HL-60 (cell line): ENCODE measurements around the gene NTN3.

ENCODE experiments used
- DNase-seq, 2 experiments: peaks; one replicate each; pipeline ENCODE4 v3.0.0-alpha.2; 2010 to 2020; ENCODE audit warnings: low read depth in 1 of 2, low spot score in 1 of 2
- H3K27ac ChIP-seq: fragments of 250-450 bp; sonication (Bioruptor Pico); replicated peaks from 2 replicates; pipeline ENCODE4 v1.5.1; 2020; ENCODE audit warnings: mild to moderate bottlenecking, moderate library complexity
- H3K27me3 ChIP-seq: fragments of 250-450 bp; sonication (Bioruptor Pico); 2 replicates; pipeline ENCODE4 v1.5.1; 2021; ENCODE audit warnings: mild to moderate bottlenecking, moderate library complexity; ENCODE audit not compliant: insufficient read depth, poor library complexity, severe bottlenecking
- H3K4me3 ChIP-seq: replicated peaks from 2 replicates; pipeline ENCODE4 v1.5.1; 2011; ENCODE audit warnings: mild to moderate bottlenecking, control low read depth, low read length; ENCODE audit not compliant: insufficient read depth
- CTCF ChIP-seq: IDR thresholded peaks from one replicate; pipeline ENCODE4 v1.5.1; 2011; ENCODE audit warnings: low read length, control low read depth, inconsistent platforms; ENCODE audit not compliant: insufficient read depth
- GABPA ChIP-seq: IDR thresholded peaks from 2 replicates; pipeline ENCODE4 v1.6.1; 2012; ENCODE audit warnings: low read depth
- POLR2AphosphoS5 ChIP-seq: IDR thresholded peaks from 2 replicates; pipeline ENCODE4 v1.6.1; 2012; ENCODE audit warnings: low read depth
- REST ChIP-seq: IDR thresholded peaks from 2 replicates; pipeline ENCODE4 v1.6.1; 2012; ENCODE audit warnings: low read depth; ENCODE audit not compliant: insufficient replicate concordance
- SPI1 ChIP-seq: IDR thresholded peaks from 2 replicates; pipeline ENCODE4 v1.6.1; 2012; ENCODE audit warnings: low read depth, mild to moderate bottlenecking, borderline replicate concordance

The NTN3 gene

GRCh38 chr16:2511996-2512734 is 41.1 kb downstream of the NTN3 start:
- H3K27ac ChIP-seq = no peak overlapping the region

GRCh38 chr16:2512735-2513404 is 41.8 kb downstream of the NTN3 start:
- TF ChIP-seq CTCF (no peak), REST (no peak), GABPA (no peak), SPI1 (no peak), POLR2AphosphoS5 (no peak)
- Histone ChIP-seq H3K27me3 (no peaks in the 10 kb centered on the region), H3K27ac (peak overlapping the region; percentile 97), H3K4me3 (peak overlapping the region; percentile 24; the same call in 1 of the 2 replicates)
- DNase-seq = no peak

More at GRCh38 chr16:2511996-2512734, 41.1 kb downstream of the NTN3 start:
- TF ChIP-seq REST (no peak), POLR2AphosphoS5 (no peak), CTCF (no peak), GABPA (no peak), SPI1 (no peak)
- Histone ChIP-seq H3K27me3 (no peaks in the 10 kb centered on the region), H3K4me3 (no peak overlapping the region)
- DNase-seq = no peak

GRCh38 chr16:2513405-2514332 is 42.6 kb downstream of the NTN3 start, which contains the start of gene ATP6V0C:
Gene ATP6V0C (plus strand): TSS chr16:2513952. CDS start chr16:2514104, 152 bp downstream.
- H3K27ac ChIP-seq = peak within 1 kb of the TSS; percentile 97
- DNase-seq = peak; percentile 84 to 89
- no peaks in the 10 kb centered on the region for H3K27me3 ChIP-seq
- peak within 1 kb of the TSS; percentile 86 for H3K4me3 ChIP-seq
- TF ChIP-seq POLR2AphosphoS5 = peak; percentile 94
- TF ChIP-seq SPI1 = no peak
- no peak for TF ChIP-seq GABPA
- no peak for TF ChIP-seq CTCF
- peak; percentile 65 for TF ChIP-seq REST
